Stimulated activated CD4-positive, alpha-beta T cell treated with anti-CD3 and anti-CD28 coated beads, TNF-alpha, amount 100 ng/mL, for 24 hours (primary cell): ENCODE data around the gene GATA2.

Experiments
- DNase-seq, 3 experiments: peaks; one replicate each; pipeline ENCODE4 v3.0.0-alpha.2; 2020; ENCODE audit warnings: low read depth in 3 of 3

GATA2 gene

GRCh38 chr3:128487813-128488635, 5.0 kb downstream of the GATA2 start:
- DNase-seq = no peak

- no peak for DNase-seq
These were observed 5.5 kb downstream of the GATA2 start for GRCh38 chr3:128487538-128487812.

- no peak for DNase-seq
These were observed 6.1 kb downstream of the GATA2 start for GRCh38 chr3:128486681-128487537.

GRCh38 chr3:128486205-128486628, 6.8 kb downstream of the GATA2 start:
- DNase-seq = no peak

GRCh38 chr3:128485282-128486204, 7.5 kb downstream of the GATA2 start:
- no peak for DNase-seq

GRCh38 chr3:128484404-128485281, 8.4 kb downstream of the GATA2 start:
- no peak for DNase-seq

GRCh38 chr3:128483657-128484403, 9.2 kb downstream of the GATA2 start:
- no peak for DNase-seq

GRCh38 chr3:128482666-128483656, 10.0 kb downstream of the GATA2 start:
- no peak for DNase-seq

GRCh38 chr3:128482175-128482574, 10.8 kb downstream of the GATA2 start:
- DNase-seq = no peak

GRCh38 chr3:128481438-128481942, 11.5 kb downstream of the GATA2 start:
- DNase-seq = no peak

- no peak for DNase-seq
These were observed 12.1 kb downstream of the GATA2 start for GRCh38 chr3:128480717-128481437.

- DNase-seq = no peak
These were observed 12.7 kb downstream of the GATA2 start for GRCh38 chr3:128480278-128480677.

GRCh38 chr3:128479558-128480086, 13.4 kb downstream of the GATA2 start:
- no peak for DNase-seq

- no peak for DNase-seq
These were observed 14.2 kb downstream of the GATA2 start for GRCh38 chr3:128478576-128479506.

- DNase-seq = no peak
These were observed 16.3 kb downstream of the GATA2 start for GRCh38 chr3:128476659-128477058.

- no peak for DNase-seq
These were observed 17.6 kb downstream of the GATA2 start for GRCh38 chr3:128475355-128475754.

- no peak for DNase-seq
These were observed 19.3 kb downstream of the GATA2 start for GRCh38 chr3:128473737-128474136.
